ENCODE data around the gene MAPKAPK2.

The MAPKAPK2 gene

DNA sequence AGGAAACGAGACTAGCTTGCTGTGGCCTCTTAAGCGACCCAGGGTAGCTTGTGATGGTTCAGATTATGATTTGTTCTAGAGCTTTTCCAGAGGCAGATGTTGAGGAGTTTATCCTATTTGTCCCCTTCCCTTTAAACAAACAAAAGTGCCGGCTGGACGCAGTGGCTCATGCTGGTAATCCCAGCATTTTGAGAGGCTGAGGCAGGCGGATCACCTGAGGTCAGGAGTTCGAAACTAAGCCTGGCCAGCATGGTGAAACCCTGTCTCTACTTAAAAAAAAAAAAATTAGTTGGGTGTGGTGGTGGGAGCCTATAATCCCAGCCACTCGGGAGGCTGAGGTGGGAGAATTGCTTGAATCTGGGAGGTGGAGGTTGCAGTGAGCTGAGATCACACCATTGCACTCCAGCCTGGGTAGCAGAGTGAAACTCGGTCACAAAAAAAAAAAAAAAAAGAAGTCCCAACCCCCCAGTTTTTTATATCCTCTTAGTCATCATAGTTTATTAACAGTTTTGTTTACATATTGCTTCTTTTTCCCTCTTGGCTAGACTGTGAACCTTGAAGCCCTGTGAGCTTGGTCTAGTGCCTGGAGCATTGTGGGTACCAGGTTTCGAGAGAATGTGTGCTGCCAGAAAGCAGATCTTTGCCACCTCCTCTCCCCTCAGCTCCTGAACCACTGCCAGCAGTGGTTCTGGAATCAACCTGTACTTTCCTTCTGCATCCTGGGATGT lies 29.8 kb downstream of the MAPKAPK2 start (continued):
- peak; percentile 32 for TF ChIP-seq PATZ1 (tag by site-specific recombination; IDR thresholded peaks at IDR 0.05)
- TF ChIP-seq, protein P1, sequence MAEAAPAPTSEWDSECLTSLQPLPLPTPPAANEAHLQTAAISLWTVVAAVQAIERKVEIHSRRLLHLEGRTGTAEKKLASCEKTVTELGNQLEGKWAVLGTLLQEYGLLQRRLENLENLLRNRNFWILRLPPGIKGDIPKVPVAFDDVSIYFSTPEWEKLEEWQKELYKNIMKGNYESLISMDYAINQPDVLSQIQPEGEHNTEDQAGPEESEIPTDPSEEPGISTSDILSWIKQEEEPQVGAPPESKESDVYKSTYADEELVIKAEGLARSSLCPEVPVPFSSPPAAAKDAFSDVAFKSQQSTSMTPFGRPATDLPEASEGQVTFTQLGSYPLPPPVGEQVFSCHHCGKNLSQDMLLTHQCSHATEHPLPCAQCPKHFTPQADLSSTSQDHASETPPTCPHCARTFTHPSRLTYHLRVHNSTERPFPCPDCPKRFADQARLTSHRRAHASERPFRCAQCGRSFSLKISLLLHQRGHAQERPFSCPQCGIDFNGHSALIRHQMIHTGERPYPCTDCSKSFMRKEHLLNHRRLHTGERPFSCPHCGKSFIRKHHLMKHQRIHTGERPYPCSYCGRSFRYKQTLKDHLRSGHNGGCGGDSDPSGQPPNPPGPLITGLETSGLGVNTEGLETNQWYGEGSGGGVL (tag by site-specific recombination; IDR thresholded peaks at IDR 0.05), result peak; percentile 57
- TF ChIP-seq ZNF214 (tag by site-specific recombination; IDR thresholded peaks at IDR 0.05; ENCODE audit: borderline replicate concordance), result no peak
- peak; percentile 81 for TF ChIP-seq ZNF600 (tag by site-specific recombination; IDR thresholded peaks at IDR 0.05)
- TF ChIP-seq, protein P2, sequence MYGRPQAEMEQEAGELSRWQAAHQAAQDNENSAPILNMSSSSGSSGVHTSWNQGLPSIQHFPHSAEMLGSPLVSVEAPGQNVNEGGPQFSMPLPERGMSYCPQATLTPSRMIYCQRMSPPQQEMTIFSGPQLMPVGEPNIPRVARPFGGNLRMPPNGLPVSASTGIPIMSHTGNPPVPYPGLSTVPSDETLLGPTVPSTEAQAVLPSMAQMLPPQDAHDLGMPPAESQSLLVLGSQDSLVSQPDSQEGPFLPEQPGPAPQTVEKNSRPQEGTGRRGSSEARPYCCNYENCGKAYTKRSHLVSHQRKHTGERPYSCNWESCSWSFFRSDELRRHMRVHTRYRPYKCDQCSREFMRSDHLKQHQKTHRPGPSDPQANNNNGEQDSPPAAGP (tag by site-specific recombination; IDR thresholded peaks at IDR 0.05), result no peak
- 0 out of 2 replicates have a peak, but pooled peaks have one; percentile 31 for TF ChIP-seq ZBTB17 (tag by site-specific recombination; IDR thresholded peaks at IDR 0.05)
- TF ChIP-seq WT1 (tag by site-specific recombination; IDR thresholded peaks at IDR 0.05), result no peak
- TF ChIP-seq ZNF335 (tag by site-specific recombination; conservative IDR thresholded peaks at IDR 0.05), result 0 out of 2 replicates have a peak, but pooled peaks have one; percentile 10
- no peak for TF ChIP-seq HOXA7 (CRISPR knock-in tag; IDR thresholded peaks at IDR 0.05; ENCODE audit: borderline replicate concordance)

- H3K9me3 ChIP-seq (ENCODE audit: control insufficient read depth, insufficient read depth, low read depth, low read length), result no peaks in the 10 kb centered on the region
- ChIA-PET CTCF (interaction anchor here (0.6 to 8.2 kb wide), 7 partner anchors 10 to 309 kb away, joined by 3 to 62 read pairs (median 3); no protein-coding TSS in a partner anchor), POLR2A (interaction anchor here (0.7 kb wide), 1 partner anchor 120 kb away, joined by 6 read pairs; no protein-coding TSS in a partner anchor)
- TF ChIP-seq ZFP37 (tag by site-specific recombination; IDR thresholded peaks at IDR 0.05) (no peak), ZBTB20 (tag by site-specific recombination; IDR thresholded peaks at IDR 0.05) (no peak), ZNF354C (tag by site-specific recombination; IDR thresholded peaks at IDR 0.05; ENCODE audit: borderline replicate concordance, low read depth) (no peak), ZNF777 (tag by site-specific recombination; IDR thresholded peaks at IDR 0.05; ENCODE audit: borderline replicate concordance) (no peak), GLIS1 (tag by site-specific recombination; IDR thresholded peaks at IDR 0.05) (no peak), ZBTB7A (tag by site-specific recombination; IDR thresholded peaks at IDR 0.05; ENCODE audit: low read depth) (no peak), ZNF624 (tag by site-specific recombination; IDR thresholded peaks at IDR 0.05) (no peak), ZNF280D (tag by site-specific recombination; IDR thresholded peaks at IDR 0.05) (no peak), ZNF830 (tag by site-specific recombination; IDR thresholded peaks at IDR 0.05; ENCODE audit: low read depth) (no peak)
- peaks cover 7% of the 10 kb centered on the region; the same call in 1 of the 2 replicates for H3K4me1 ChIP-seq (ENCODE audit: control insufficient read depth, insufficient read depth, low read length)
- no peak overlapping the region for H3K4me3 ChIP-seq (ENCODE audit: low read depth, low read length)
- H3K27ac ChIP-seq (ENCODE audit: extremely low read depth, low read depth, low read length), result no peak overlapping the region
- no peaks in the 10 kb centered on the region for H3K36me3 ChIP-seq (ENCODE audit: control insufficient read depth in 2 of 2, insufficient read depth in 1 of 2, low read length in 2 of 2)
Measured at GRCh38 chr1:206715120-206715519, 30.4 kb downstream of the MAPKAPK2 start.

Data from HEK293 (cell line).